Duodenal mucosa (tissue), 2 donors: ENCODE results near the gene SEC23B.
"Not testable (repeated sequence)": the region's sequence is repeated elsewhere in the genome, so short reads cannot be mapped to it uniquely, and the experiment has no call there.

ENCODE experiments used
- H3K27ac ChIP-seq: one replicate; pipeline ENCODE4 v1.7.0; 2013; ENCODE audit warnings: low read depth, low read length
- H3K27me3 ChIP-seq, 2 donors: one replicate each; pipeline ENCODE4 v1.7.0; 2013; ENCODE audit warnings: low read length in 2 of 2, control low read depth in 1 of 2; ENCODE audit not compliant: insufficient read depth in 2 of 2, control insufficient read depth in 1 of 2
- H3K36me3 ChIP-seq, 2 donors: one replicate each; pipeline ENCODE4 v1.7.0; 2013; ENCODE audit warnings: low read length in 2 of 2, control low read depth in 1 of 2; ENCODE audit not compliant: insufficient read depth in 2 of 2, control insufficient read depth in 1 of 2
- H3K4me1 ChIP-seq, 2 donors: one replicate each; pipeline ENCODE4 v1.7.0; 2013; ENCODE audit warnings: low read length in 2 of 2, control low read depth in 1 of 2; ENCODE audit not compliant: insufficient read depth in 2 of 2, control insufficient read depth in 1 of 2
- H3K4me3 ChIP-seq, 2 donors: one replicate each; pipeline ENCODE4 v1.7.0; 2013; ENCODE audit warnings: low read length in 2 of 2, low read depth in 1 of 2
- H3K9ac ChIP-seq, 2 donors: one replicate each; pipeline ENCODE4 v1.7.0; 2013; ENCODE audit warnings: low read length in 2 of 2, low read depth in 1 of 2
- H3K9me3 ChIP-seq, 2 donors: one replicate each; pipeline ENCODE4 v1.7.0; 2013; ENCODE audit warnings: low read length in 2 of 2, control low read depth in 1 of 2; ENCODE audit not compliant: control insufficient read depth in 1 of 2

SEC23B gene

GRCh38 chr20:18523066-18523465, 15.3 kb downstream of the SEC23B start:
- no peaks in the 10 kb centered on the region for H3K9me3 ChIP-seq
- no peak overlapping the region for H3K9ac ChIP-seq
- H3K27ac ChIP-seq: no peak overlapping the region
- no peak overlapping the region for H3K4me3 ChIP-seq
- peaks cover 30 to 52% of the 10 kb centered on the region in 2 donors for H3K36me3 ChIP-seq
- H3K4me1 ChIP-seq: no peaks in the 10 kb centered on the region
- H3K27me3 ChIP-seq: no peaks in the 10 kb centered on the region

- no peak overlapping the region for H3K4me3 ChIP-seq
- no peak overlapping the region for H3K27ac ChIP-seq
- peaks cover 42 to 68% of the 10 kb centered on the region in 2 donors for H3K36me3 ChIP-seq
- no peaks in the 10 kb centered on the region for H3K4me1 ChIP-seq
- no peaks in the 10 kb centered on the region for H3K27me3 ChIP-seq
- H3K9ac ChIP-seq: no peak overlapping the region
- no peaks in the 10 kb centered on the region for H3K9me3 ChIP-seq
Measured at GRCh38 chr20:18524646-18525045, 16.9 kb downstream of the SEC23B start.

GRCh38 chr20:18526761-18527160, 19.0 kb downstream of the SEC23B start:
- H3K9me3 ChIP-seq, H3K27ac ChIP-seq, H3K4me3 ChIP-seq, H3K4me1 ChIP-seq, H3K9ac ChIP-seq, H3K27me3 ChIP-seq: not testable (repeated sequence)
- peaks cover 55 to 81% of the 10 kb centered on the region in 2 donors for H3K36me3 ChIP-seq

- no peaks in the 10 kb centered on the region for H3K27me3 ChIP-seq
- H3K4me1 ChIP-seq: no peaks in the 10 kb centered on the region
- H3K36me3 ChIP-seq: peaks cover 55 to 81% of the 10 kb centered on the region in 2 donors
- no peak overlapping the region for H3K9ac ChIP-seq
- H3K27ac ChIP-seq: no peak overlapping the region
- no peaks in the 10 kb centered on the region for H3K9me3 ChIP-seq
- no peak overlapping the region for H3K4me3 ChIP-seq
Measured at GRCh38 chr20:18527339-18527738, 19.6 kb downstream of the SEC23B start.

- Histone ChIP-seq H3K4me3 (no peak overlapping the region), H3K27me3 (no peaks in the 10 kb centered on the region), H3K9ac (no peak overlapping the region), H3K27ac (no peak overlapping the region), H3K36me3 (peaks cover 60 to 86% of the 10 kb centered on the region in 2 donors), H3K9me3 (no peaks in the 10 kb centered on the region), H3K4me1 (no peaks in the 10 kb centered on the region)
Measured at GRCh38 chr20:18527836-18528235, 20.1 kb downstream of the SEC23B start.

GRCh38 chr20:18529041-18529440, 21.3 kb downstream of the SEC23B start:
- Histone ChIP-seq H3K4me3 (no peak overlapping the region), H3K27me3 (no peaks in the 10 kb centered on the region), H3K36me3 (peaks cover 65 to 96% of the 10 kb centered on the region in 2 donors), H3K4me1 (no peaks in the 10 kb centered on the region), H3K9ac (no peak overlapping the region), H3K27ac (no peak overlapping the region), H3K9me3 (no peaks in the 10 kb centered on the region)

- H3K4me3 ChIP-seq: no peak overlapping the region
- no peaks in the 10 kb centered on the region for H3K4me1 ChIP-seq
- no peaks in the 10 kb centered on the region for H3K9me3 ChIP-seq
- H3K27ac ChIP-seq: no peak overlapping the region
- H3K27me3 ChIP-seq: no peaks in the 10 kb centered on the region
- peaks cover 58 to 83% of the 10 kb centered on the region in 2 donors for H3K36me3 ChIP-seq
- H3K9ac ChIP-seq: no peak overlapping the region
Measured at GRCh38 chr20:18532626-18533025, 24.9 kb downstream of the SEC23B start.

- Histone ChIP-seq H3K27me3 (no peaks in the 10 kb centered on the region), H3K4me1 (no peaks in the 10 kb centered on the region), H3K4me3 (no peak overlapping the region), H3K9ac (no peak overlapping the region), H3K36me3 (peaks cover 50 to 80% of the 10 kb centered on the region in 2 donors), H3K9me3 (no peaks in the 10 kb centered on the region), H3K27ac (no peak overlapping the region)
Measured at GRCh38 chr20:18533491-18533890, 25.8 kb downstream of the SEC23B start.

GRCh38 chr20:18533978-18534644, 26.4 kb downstream of the SEC23B start:
- H3K36me3 ChIP-seq: peaks cover 44 to 75% of the 10 kb centered on the region in 2 donors
- H3K9me3 ChIP-seq: no peaks in the 10 kb centered on the region
- H3K4me3 ChIP-seq: no peak overlapping the region
- no peaks in the 10 kb centered on the region for H3K27me3 ChIP-seq
- H3K4me1 ChIP-seq: no peaks in the 10 kb centered on the region
- no peak overlapping the region for H3K9ac ChIP-seq
- H3K27ac ChIP-seq: no peak overlapping the region

GRCh38 chr20:18537651-18538050, 29.9 kb downstream of the SEC23B start:
- no peaks in the 10 kb centered on the region for H3K27me3 ChIP-seq
- no peak overlapping the region for H3K9ac ChIP-seq
- no peaks in the 10 kb centered on the region for H3K9me3 ChIP-seq
- no peaks in the 10 kb centered on the region for H3K4me1 ChIP-seq
- peaks cover 26 to 67% of the 10 kb centered on the region in 2 donors for H3K36me3 ChIP-seq
- H3K4me3 ChIP-seq: no peak overlapping the region
- no peak overlapping the region for H3K27ac ChIP-seq
